OCI-LY3 (cell line): ENCODE results near the gene UNC13C.

Experiments used
- EZH2phosphoT487 ChIP-seq: fragments of 200-600 bp; shearing (Covaris generic); IDR thresholded peaks from 2 replicates; pipeline ENCODE4 v1.6.1; 2018; ENCODE audit warnings: antibody characterized with exemption, mixed run types, low read depth
- TF ChIP-seq, protein P1 (sequence below): fragments of 200-600, 300-600 bp; sonication (generic); IDR thresholded peaks from 2 replicates; pipeline ENCODE4 v1.5.1; 2014; ENCODE audit warnings: antibody characterized with exemption, low read length, low read depth

DNA sequence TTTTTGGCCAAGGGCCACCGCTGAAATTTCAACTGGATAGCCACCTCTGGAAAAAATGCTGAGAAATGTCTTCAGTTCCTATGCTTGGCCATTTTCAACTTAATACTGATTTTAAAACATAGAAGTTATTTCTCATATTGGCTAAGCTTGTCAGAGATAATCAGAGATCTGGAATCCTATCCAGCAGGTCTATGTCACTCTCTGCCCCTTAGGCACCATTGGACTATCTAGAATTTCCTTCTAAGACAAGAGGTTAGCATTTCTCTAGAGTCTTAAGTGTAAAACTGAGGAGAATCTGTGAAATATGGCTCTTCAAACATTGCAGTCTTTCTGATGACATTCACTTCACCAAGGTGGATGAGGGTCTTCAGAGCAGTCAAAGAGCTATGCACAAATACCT, 597.3 kb downstream of the UNC13C start:
- TF ChIP-seq, protein P1, sequence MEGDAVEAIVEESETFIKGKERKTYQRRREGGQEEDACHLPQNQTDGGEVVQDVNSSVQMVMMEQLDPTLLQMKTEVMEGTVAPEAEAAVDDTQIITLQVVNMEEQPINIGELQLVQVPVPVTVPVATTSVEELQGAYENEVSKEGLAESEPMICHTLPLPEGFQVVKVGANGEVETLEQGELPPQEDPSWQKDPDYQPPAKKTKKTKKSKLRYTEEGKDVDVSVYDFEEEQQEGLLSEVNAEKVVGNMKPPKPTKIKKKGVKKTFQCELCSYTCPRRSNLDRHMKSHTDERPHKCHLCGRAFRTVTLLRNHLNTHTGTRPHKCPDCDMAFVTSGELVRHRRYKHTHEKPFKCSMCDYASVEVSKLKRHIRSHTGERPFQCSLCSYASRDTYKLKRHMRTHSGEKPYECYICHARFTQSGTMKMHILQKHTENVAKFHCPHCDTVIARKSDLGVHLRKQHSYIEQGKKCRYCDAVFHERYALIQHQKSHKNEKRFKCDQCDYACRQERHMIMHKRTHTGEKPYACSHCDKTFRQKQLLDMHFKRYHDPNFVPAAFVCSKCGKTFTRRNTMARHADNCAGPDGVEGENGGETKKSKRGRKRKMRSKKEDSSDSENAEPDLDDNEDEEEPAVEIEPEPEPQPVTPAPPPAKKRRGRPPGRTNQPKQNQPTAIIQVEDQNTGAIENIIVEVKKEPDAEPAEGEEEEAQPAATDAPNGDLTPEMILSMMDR = no peak
- no peak for TF ChIP-seq EZH2phosphoT487
